Measurements from ENCODE around the gene SPHKAP.

DNA sequence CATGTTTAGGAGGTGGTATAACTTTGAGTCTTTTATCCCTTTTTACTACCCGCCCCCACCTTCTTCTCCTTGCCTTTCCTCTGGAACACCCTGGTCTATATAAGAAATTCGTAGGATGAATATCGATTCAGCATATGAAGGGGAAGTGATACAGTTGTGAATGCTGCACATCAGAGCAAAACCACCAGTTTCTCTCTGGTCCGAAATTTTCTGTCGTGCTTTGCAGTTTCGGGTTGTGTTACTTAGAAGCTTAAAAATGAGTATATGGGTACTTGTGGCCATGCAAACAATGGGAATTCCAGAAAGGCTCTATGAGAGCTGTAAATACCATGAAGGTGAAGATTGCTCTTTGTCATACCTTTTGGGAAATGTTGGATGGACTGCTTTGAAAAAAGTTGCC is 249.5 kb downstream of the SPHKAP start:
- TF ChIP-seq EZH2 (IDR thresholded peaks at IDR 0.05; ENCODE audit: insufficient read depth, low read length), result no peak
- TF ChIP-seq, protein P1, sequence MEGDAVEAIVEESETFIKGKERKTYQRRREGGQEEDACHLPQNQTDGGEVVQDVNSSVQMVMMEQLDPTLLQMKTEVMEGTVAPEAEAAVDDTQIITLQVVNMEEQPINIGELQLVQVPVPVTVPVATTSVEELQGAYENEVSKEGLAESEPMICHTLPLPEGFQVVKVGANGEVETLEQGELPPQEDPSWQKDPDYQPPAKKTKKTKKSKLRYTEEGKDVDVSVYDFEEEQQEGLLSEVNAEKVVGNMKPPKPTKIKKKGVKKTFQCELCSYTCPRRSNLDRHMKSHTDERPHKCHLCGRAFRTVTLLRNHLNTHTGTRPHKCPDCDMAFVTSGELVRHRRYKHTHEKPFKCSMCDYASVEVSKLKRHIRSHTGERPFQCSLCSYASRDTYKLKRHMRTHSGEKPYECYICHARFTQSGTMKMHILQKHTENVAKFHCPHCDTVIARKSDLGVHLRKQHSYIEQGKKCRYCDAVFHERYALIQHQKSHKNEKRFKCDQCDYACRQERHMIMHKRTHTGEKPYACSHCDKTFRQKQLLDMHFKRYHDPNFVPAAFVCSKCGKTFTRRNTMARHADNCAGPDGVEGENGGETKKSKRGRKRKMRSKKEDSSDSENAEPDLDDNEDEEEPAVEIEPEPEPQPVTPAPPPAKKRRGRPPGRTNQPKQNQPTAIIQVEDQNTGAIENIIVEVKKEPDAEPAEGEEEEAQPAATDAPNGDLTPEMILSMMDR (IDR thresholded peaks at IDR 0.05; ENCODE audit: insufficient read depth, low read depth, low read length), result no peak

Data from astrocyte (in vitro differentiated cells and primary cell).